Measurements from ENCODE around the gene FRMD8. TPM values are rescaled to one million over a fixed set of nuclear protein-coding genes. Genes with fewer than 3 reads are reported as not detected.

Gene FRMD8
- polyA plus RNA-seq = 10 to 100 TPM; 62.8 to 73.5 (median 63.4) TPM

DNA sequence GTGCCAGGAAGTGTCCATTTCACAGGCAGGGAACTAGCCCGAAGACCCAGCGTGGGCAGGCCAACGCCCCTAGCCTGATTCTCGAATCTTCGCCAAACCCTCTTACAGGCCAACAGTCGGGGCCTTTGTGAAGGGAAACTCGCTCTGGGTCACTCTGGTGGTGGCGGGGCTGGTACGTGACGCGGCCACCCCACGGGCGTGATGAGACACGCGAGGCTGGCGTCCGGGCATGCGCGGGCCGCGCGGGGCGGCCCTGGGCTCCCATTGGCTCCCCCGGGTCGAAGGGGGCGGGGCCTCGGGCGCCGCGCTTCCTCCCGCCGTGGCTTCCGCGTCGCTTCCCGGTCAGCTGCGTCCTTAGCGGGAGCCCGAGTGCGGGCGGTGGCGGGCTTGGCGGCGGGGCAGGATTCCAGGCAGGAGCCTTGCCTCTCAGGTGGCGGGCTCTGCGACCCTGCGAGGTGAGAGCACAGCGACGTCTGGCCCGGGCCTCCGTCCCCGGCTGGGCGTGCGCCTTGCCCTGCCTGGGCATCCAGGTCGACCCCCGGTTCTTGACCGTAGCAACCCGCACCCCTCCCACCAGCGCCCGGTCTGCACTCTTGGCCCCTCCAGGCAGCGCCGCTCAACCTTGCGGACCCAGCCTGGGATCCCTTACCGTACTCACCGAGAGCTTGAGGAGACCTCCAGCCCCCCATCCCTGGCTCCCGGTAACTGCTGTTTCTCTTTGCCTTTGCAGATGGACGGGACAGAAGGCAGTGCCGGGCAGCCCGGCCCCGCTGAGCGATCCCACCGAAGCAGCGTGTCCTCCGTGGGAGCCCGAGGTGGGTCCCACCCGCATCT lies at the start of gene FRMD8:
TSS of gene FRMD8 (plus strand) at position 331 of the 834 bp plus-strand sequence. CDS start at position 731, 400 bp downstream.
- H3K4me1 Mint-ChIP-seq = peaks cover 74 to 77% of the 10 kb centered on the region in 2 donors

GRCh38 chr11:65338676-65339075 lies 47.8 kb upstream of the FRMD8 start:
- peaks cover 0 to 6% (median 4%) of the 10 kb centered on the region in 3 donors for H3K27me3 Mint-ChIP-seq (ENCODE audit: low read depth in 3 of 3)
- no peak for DNase-seq
- peaks cover 0 to 23% (median 7%) of the 10 kb centered on the region in 3 donors for H3K36me3 Mint-ChIP-seq
- H3K4me1 Mint-ChIP-seq = peaks cover 33 to 44% of the 10 kb centered on the region in 2 donors
- H3K4me3 Mint-ChIP-seq = no peak overlapping the region
- H3K9me3 Mint-ChIP-seq = no peaks in the 10 kb centered on the region
- H3K27ac Mint-ChIP-seq = peak overlapping the region in 2 of 6 donors; percentile 13 to 23

More for the DNA sequence above, at the start of gene FRMD8:
- Mint-ChIP-seq H3K4me3 (peak within 1 kb of the TSS; percentile 86 to 90 (median 88)), H3K27ac (peak within 1 kb of the TSS; percentile 99 to 100 (median 100)), H3K27me3 (ENCODE audit: low read depth in 3 of 3) (peaks cover 3 to 31% (median 4%) of the 10 kb centered on the region in 3 donors), H3K9me3 (no peaks in the 10 kb centered on the region), H3K36me3 (no peaks in the 10 kb centered on the region)
- DNase-seq = peak; percentile 92 to 94 (median 93)

GRCh38 chr11:65340226-65340625 lies 46.2 kb upstream of the FRMD8 start:
- Mint-ChIP-seq H3K27ac (no peak overlapping the region), H3K4me1 (peaks cover 22 to 30% of the 10 kb centered on the region in 2 donors), H3K36me3 (peaks cover 0 to 37% (median 11%) of the 10 kb centered on the region in 3 donors), H3K27me3 (ENCODE audit: low read depth in 3 of 3) (peaks cover 0 to 4% (median 2%) of the 10 kb centered on the region in 3 donors), H3K9me3 (no peaks in the 10 kb centered on the region), H3K4me3 (no peak overlapping the region)
- DNase-seq = no peak

GRCh38 chr11:65341856-65342255 lies 44.6 kb upstream of the FRMD8 start:
- no peak overlapping the region for H3K27ac Mint-ChIP-seq
- no peaks in the 10 kb centered on the region for H3K9me3 Mint-ChIP-seq
- no peak overlapping the region for H3K4me3 Mint-ChIP-seq
- H3K27me3 Mint-ChIP-seq (ENCODE audit: low read depth in 3 of 3) = peaks cover 0 to 5% (median 4%) of the 10 kb centered on the region in 3 donors
- H3K36me3 Mint-ChIP-seq = peaks cover 10 to 47% (median 19%) of the 10 kb centered on the region in 3 donors
- H3K4me1 Mint-ChIP-seq = peaks cover 17 to 24% of the 10 kb centered on the region in 2 donors
- DNase-seq = no peak

- peaks cover 8 to 21% (median 12%) of the 10 kb centered on the region in 3 donors for H3K36me3 Mint-ChIP-seq
- H3K9me3 Mint-ChIP-seq = no peaks in the 10 kb centered on the region
- no peak for DNase-seq
- peaks cover 13 to 23% of the 10 kb centered on the region in 2 donors for H3K4me1 Mint-ChIP-seq
- H3K27ac Mint-ChIP-seq = peak overlapping the region in 1 of 6 donors; percentile 3
- H3K27me3 Mint-ChIP-seq (ENCODE audit: low read depth in 3 of 3) = peaks cover 4 to 17% (median 5%) of the 10 kb centered on the region in 3 donors
- H3K4me3 Mint-ChIP-seq = no peak overlapping the region
Measured at GRCh38 chr11:65351511-65351910, 34.9 kb upstream of the FRMD8 start.

GRCh38 chr11:65352783-65353182 lies 33.7 kb upstream of the FRMD8 start:
- H3K9me3 Mint-ChIP-seq = no peaks in the 10 kb centered on the region
- H3K27ac Mint-ChIP-seq = peak overlapping the region in 1 of 6 donors; percentile 34
- no peak overlapping the region for H3K4me3 Mint-ChIP-seq
- H3K4me1 Mint-ChIP-seq = peaks cover 13 to 23% of the 10 kb centered on the region in 2 donors
- peaks cover 5 to 15% (median 7%) of the 10 kb centered on the region in 3 donors for H3K27me3 Mint-ChIP-seq (ENCODE audit: low read depth in 3 of 3)
- no peak for DNase-seq
- H3K36me3 Mint-ChIP-seq = peaks cover 5 to 18% (median 10%) of the 10 kb centered on the region in 3 donors

DNA sequence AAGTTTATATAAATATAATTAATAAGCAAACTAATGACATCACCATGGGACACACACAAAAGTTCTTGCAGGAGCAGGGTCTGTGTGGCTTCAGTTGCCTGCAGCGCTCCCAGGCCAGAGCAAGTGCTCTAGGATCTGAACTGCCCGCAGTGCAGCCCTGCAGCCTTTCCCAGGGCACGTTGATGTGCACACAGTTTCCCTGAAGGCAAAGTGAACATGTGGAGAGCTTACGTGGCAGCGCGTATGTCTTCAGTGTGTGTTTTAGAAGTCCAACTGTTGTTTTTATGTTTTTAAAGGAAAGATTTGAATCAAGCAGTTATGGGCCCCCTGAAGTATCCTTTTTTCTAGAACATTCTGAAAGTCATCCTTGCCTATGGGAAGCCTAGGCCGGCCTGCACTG lies 33.1 kb upstream of the FRMD8 start:
- peak overlapping the region; percentile 65 to 82 (median 75) for H3K4me3 Mint-ChIP-seq
- H3K36me3 Mint-ChIP-seq = peaks cover 5 to 18% (median 10%) of the 10 kb centered on the region in 3 donors
- peaks cover 5 to 17% (median 7%) of the 10 kb centered on the region in 3 donors for H3K27me3 Mint-ChIP-seq (ENCODE audit: low read depth in 3 of 3)
- peaks cover 13 to 23% of the 10 kb centered on the region in 2 donors for H3K4me1 Mint-ChIP-seq
- no peaks in the 10 kb centered on the region for H3K9me3 Mint-ChIP-seq
- peak overlapping the region; percentile 41 to 84 (median 82) for H3K27ac Mint-ChIP-seq
- DNase-seq = no peak

- H3K9me3 Mint-ChIP-seq = no peaks in the 10 kb centered on the region
- H3K4me3 Mint-ChIP-seq = peak overlapping the region; percentile 65 to 82 (median 75)
- H3K27me3 Mint-ChIP-seq (ENCODE audit: low read depth in 3 of 3) = peaks cover 5 to 17% (median 7%) of the 10 kb centered on the region in 3 donors
- peaks cover 13 to 23% of the 10 kb centered on the region in 2 donors for H3K4me1 Mint-ChIP-seq
- H3K36me3 Mint-ChIP-seq = peaks cover 2 to 13% (median 5%) of the 10 kb centered on the region in 3 donors
- peak overlapping the region; percentile 41 to 84 (median 82) for H3K27ac Mint-ChIP-seq
- DNase-seq = no peak
Measured at GRCh38 chr11:65353900-65354264, 32.6 kb upstream of the FRMD8 start.

- no peaks in the 10 kb centered on the region for H3K9me3 Mint-ChIP-seq
- H3K27ac Mint-ChIP-seq = peak within 1 kb of the TSS; percentile 41 to 87 (median 82)
- H3K27me3 Mint-ChIP-seq (ENCODE audit: low read depth in 3 of 3) = peaks cover 5 to 17% (median 7%) of the 10 kb centered on the region in 3 donors
- H3K4me1 Mint-ChIP-seq = peaks cover 13 to 23% of the 10 kb centered on the region in 2 donors
- peak; percentile 97 to 98 (median 97) for DNase-seq
- H3K36me3 Mint-ChIP-seq = peaks cover 0 to 11% (median 4%) of the 10 kb centered on the region in 3 donors
- H3K4me3 Mint-ChIP-seq = peak within 1 kb of the TSS; percentile 84 to 94 (median 89)
Measured at GRCh38 chr11:65354265-65355012, 32.0 kb upstream of the FRMD8 start, which contains the start of gene TIGD3. Gene TIGD3, plus strand, starts transcription at chr11:65354751. Its CDS starts 1,058 bp downstream, at chr11:65355809.

GRCh38 chr11:65355013-65355775 lies 31.2 kb upstream of the FRMD8 start:
- H3K27ac Mint-ChIP-seq = peak overlapping the region in 4 of 6 donors; percentile 82 to 87 (median 84)
- DNase-seq = peak; percentile 10 to 37 (median 28)
- H3K4me1 Mint-ChIP-seq = peaks cover 13 to 23% of the 10 kb centered on the region in 2 donors
- H3K36me3 Mint-ChIP-seq = peaks cover 0 to 11% (median 4%) of the 10 kb centered on the region in 3 donors
- peak overlapping the region; percentile 84 to 94 (median 89) for H3K4me3 Mint-ChIP-seq
- peaks cover 5 to 17% (median 7%) of the 10 kb centered on the region in 3 donors for H3K27me3 Mint-ChIP-seq (ENCODE audit: low read depth in 3 of 3)
- no peaks in the 10 kb centered on the region for H3K9me3 Mint-ChIP-seq

- Mint-ChIP-seq H3K4me1 (peaks cover 13 to 23% of the 10 kb centered on the region in 2 donors), H3K27ac (peak overlapping the region in 4 of 6 donors; percentile 47 to 87 (median 62)), H3K36me3 (peaks cover 0 to 11% (median 4%) of the 10 kb centered on the region in 3 donors), H3K27me3 (ENCODE audit: low read depth in 3 of 3) (peaks cover 5 to 17% (median 7%) of the 10 kb centered on the region in 3 donors), H3K9me3 (no peaks in the 10 kb centered on the region), H3K4me3 (peak overlapping the region; percentile 84 to 94 (median 89))
- DNase-seq = no peak
Measured at GRCh38 chr11:65355776-65356393, 30.6 kb upstream of the FRMD8 start.

- Mint-ChIP-seq H3K4me3 (peak overlapping the region in 4 of 5 donors; percentile 30 to 78 (median 70)), H3K27ac (no peak overlapping the region), H3K36me3 (peaks cover 0 to 11% (median 4%) of the 10 kb centered on the region in 3 donors), H3K9me3 (no peaks in the 10 kb centered on the region), H3K4me1 (peaks cover 13 to 23% of the 10 kb centered on the region in 2 donors), H3K27me3 (ENCODE audit: low read depth in 3 of 3) (peaks cover 5 to 17% (median 7%) of the 10 kb centered on the region in 3 donors)
- no peak for DNase-seq
Measured at GRCh38 chr11:65356394-65356972, 30.0 kb upstream of the FRMD8 start.
